ENCODE results near the gene EPS15. TPM values are rescaled to one million over a fixed set of nuclear protein-coding genes. Genes with fewer than 3 reads are reported as not detected.

EPS15 gene
- total and polyA plus RNA-seq, 2 experiments from 2014 or later = 31.0 to 76.5 TPM

DNA sequence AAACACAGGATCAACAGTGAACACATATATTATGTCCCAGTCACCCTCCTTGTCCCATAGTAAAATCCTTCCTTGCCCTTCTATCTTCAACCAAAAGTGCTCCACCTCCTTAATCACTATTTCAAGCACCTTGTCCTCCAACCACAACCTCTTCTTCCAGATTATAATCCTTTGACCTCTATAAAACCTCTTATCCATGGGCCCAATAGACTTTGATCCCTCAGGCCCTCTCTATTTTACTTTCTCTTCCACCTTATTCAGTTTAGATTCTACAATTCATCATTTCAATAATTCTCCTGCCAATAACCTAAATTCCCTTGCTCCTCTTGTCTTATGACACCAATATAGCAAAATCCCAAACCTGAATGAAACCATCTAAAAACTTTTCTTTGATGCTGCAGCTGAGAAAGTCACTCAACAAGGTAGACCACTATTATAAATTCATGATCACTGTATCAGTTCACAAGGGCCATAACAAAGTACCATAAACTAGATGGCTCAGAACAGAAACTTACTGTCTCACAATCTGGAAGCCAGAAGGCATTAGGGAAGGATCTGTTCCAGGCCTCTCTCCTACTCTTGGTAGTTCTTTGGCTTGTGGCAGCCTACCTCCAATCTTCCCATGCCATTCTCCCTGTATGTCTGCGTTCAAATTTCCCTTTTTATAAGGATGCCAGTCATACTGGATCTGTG, 24.8 kb downstream of the EPS15 start:
- peaks cover 86% of the 10 kb centered on the region for H3K79me2 ChIP-seq (replicated peaks; ENCODE audit: insufficient read depth)

More for the DNA sequence above, 24.8 kb downstream of the EPS15 start:
- Mint-ChIP-seq H3K4me3 (no peak overlapping the region), H3K27ac (no peak overlapping the region), H3K27me3 (ENCODE audit: insufficient read depth, low read depth, poor library complexity) (no peaks in the 10 kb centered on the region), H3K4me1 (peaks cover 2% of the 10 kb centered on the region; the same call in 2 of the 3 replicates), H3K36me3 (ENCODE audit: low read depth) (peaks cover 8% of the 10 kb centered on the region; the same call in 2 of the 3 replicates), H3K9me3 (peaks cover 2% of the 10 kb centered on the region; the same call in 2 of the 3 replicates)
- 0 out of 2 replicates have a peak, but pooled peaks cover 7% of the 10 kb centered on the region for H4K20me1 ChIP-seq (replicated peaks; ENCODE audit: insufficient read depth)
- DNase-seq (ENCODE audit: low spot score) (no peak), ATAC-seq (no peak)
- H3K36me3 ChIP-seq (ENCODE audit: insufficient read depth) = no peaks in the 10 kb centered on the region
- no peak overlapping the region for H2AFZ ChIP-seq
- no peaks in the 10 kb centered on the region for H3F3A ChIP-seq (replicated peaks; ENCODE audit: low read depth)
- no peaks in the 10 kb centered on the region for H3K4me1 ChIP-seq (ENCODE audit: insufficient read depth)
- H3K9me2 ChIP-seq (ENCODE audit: insufficient read depth) = no peaks in the 10 kb centered on the region
- H3K4me2 ChIP-seq = no peak overlapping the region
- H3K4me3 ChIP-seq = no peak overlapping the region
- TF ChIP-seq, protein P1, sequence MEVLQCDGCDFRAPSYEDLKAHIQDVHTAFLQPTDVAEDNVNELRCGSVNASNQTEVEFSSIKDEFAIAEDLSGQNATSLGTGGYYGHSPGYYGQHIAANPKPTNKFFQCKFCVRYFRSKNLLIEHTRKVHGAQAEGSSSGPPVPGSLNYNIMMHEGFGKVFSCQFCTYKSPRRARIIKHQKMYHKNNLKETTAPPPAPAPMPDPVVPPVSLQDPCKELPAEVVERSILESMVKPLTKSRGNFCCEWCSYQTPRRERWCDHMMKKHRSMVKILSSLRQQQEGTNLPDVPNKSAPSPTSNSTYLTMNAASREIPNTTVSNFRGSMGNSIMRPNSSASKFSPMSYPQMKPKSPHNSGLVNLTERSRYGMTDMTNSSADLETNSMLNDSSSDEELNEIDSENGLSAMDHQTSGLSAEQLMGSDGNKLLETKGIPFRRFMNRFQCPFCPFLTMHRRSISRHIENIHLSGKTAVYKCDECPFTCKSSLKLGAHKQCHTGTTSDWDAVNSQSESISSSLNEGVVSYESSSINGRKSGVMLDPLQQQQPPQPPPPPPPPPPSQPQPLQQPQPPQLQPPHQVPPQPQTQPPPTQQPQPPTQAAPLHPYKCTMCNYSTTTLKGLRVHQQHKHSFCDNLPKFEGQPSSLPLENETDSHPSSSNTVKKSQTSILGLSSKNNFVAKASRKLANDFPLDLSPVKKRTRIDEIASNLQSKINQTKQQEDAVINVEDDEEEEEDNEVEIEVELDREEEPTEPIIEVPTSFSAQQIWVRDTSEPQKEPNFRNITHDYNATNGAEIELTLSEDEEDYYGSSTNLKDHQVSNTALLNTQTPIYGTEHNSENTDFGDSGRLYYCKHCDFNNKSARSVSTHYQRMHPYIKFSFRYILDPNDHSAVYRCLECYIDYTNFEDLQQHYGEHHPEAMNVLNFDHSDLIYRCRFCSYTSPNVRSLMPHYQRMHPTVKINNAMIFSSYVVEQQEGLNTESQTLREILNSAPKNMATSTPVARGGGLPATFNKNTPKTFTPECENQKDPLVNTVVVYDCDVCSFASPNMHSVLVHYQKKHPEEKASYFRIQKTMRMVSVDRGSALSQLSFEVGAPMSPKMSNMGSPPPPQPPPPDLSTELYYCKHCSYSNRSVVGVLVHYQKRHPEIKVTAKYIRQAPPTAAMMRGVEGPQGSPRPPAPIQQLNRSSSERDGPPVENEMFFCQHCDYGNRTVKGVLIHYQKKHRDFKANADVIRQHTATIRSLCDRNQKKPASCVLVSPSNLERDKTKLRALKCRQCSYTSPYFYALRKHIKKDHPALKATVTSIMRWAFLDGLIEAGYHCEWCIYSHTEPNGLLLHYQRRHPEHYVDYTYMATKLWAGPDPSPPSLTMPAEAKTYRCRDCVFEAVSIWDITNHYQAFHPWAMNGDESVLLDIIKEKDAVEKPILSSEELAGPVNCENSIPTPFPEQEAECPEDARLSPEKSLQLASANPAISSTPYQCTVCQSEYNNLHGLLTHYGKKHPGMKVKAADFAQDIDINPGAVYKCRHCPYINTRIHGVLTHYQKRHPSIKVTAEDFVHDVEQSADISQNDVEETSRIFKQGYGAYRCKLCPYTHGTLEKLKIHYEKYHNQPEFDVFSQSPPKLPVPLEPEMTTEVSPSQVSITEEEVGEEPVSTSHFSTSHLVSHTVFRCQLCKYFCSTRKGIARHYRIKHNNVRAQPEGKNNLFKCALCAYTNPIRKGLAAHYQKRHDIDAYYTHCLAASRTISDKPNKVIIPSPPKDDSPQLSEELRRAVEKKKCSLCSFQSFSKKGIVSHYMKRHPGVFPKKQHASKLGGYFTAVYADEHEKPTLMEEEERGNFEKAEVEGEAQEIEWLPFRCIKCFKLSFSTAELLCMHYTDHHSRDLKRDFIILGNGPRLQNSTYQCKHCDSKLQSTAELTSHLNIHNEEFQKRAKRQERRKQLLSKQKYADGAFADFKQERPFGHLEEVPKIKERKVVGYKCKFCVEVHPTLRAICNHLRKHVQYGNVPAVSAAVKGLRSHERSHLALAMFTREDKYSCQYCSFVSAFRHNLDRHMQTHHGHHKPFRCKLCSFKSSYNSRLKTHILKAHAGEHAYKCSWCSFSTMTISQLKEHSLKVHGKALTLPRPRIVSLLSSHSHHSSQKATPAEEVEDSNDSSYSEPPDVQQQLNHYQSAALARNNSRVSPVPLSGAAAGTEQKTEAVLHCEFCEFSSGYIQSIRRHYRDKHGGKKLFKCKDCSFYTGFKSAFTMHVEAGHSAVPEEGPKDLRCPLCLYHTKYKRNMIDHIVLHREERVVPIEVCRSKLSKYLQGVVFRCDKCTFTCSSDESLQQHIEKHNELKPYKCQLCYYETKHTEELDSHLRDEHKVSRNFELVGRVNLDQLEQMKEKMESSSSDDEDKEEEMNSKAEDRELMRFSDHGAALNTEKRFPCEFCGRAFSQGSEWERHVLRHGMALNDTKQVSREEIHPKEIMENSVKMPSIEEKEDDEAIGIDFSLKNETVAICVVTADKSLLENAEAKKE (CRISPR knock-in tag; IDR thresholded peaks at IDR 0.05) = no peak
- no peak for TF ChIP-seq CREB1 (CRISPR knock-in tag; IDR thresholded peaks at IDR 0.05; ENCODE audit: low read depth)
- no peak for TF ChIP-seq EZH2phosphoT487 (IDR thresholded peaks at IDR 0.05; ENCODE audit: unreplicated experiment)
- TF ChIP-seq STAT1 (IDR thresholded peaks at IDR 0.05; ENCODE audit: unreplicated experiment) = no peak
- TF ChIP-seq NANOG (IDR thresholded peaks at IDR 0.05; ENCODE audit: borderline replicate concordance) = no peak
- TF ChIP-seq POLR2AphosphoS5 (IDR thresholded peaks at IDR 0.05; ENCODE audit: low read depth) = no peak
- TF ChIP-seq, protein P2, sequence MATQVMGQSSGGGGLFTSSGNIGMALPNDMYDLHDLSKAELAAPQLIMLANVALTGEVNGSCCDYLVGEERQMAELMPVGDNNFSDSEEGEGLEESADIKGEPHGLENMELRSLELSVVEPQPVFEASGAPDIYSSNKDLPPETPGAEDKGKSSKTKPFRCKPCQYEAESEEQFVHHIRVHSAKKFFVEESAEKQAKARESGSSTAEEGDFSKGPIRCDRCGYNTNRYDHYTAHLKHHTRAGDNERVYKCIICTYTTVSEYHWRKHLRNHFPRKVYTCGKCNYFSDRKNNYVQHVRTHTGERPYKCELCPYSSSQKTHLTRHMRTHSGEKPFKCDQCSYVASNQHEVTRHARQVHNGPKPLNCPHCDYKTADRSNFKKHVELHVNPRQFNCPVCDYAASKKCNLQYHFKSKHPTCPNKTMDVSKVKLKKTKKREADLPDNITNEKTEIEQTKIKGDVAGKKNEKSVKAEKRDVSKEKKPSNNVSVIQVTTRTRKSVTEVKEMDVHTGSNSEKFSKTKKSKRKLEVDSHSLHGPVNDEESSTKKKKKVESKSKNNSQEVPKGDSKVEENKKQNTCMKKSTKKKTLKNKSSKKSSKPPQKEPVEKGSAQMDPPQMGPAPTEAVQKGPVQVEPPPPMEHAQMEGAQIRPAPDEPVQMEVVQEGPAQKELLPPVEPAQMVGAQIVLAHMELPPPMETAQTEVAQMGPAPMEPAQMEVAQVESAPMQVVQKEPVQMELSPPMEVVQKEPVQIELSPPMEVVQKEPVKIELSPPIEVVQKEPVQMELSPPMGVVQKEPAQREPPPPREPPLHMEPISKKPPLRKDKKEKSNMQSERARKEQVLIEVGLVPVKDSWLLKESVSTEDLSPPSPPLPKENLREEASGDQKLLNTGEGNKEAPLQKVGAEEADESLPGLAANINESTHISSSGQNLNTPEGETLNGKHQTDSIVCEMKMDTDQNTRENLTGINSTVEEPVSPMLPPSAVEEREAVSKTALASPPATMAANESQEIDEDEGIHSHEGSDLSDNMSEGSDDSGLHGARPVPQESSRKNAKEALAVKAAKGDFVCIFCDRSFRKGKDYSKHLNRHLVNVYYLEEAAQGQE (IDR thresholded peaks at IDR 0.05; ENCODE audit: unreplicated experiment) = no peak
- no peak for TF ChIP-seq JUNB (IDR thresholded peaks at IDR 0.05; ENCODE audit: unreplicated experiment)
- no peaks in the 10 kb centered on the region for H3K27me3 ChIP-seq (ENCODE audit: insufficient read depth)
- no peak overlapping the region for H3K27ac ChIP-seq (ENCODE audit: low read depth)
